CD4-positive, alpha-beta memory T cell (primary cell): ENCODE measurements around the gene PANK3. TPM values are rescaled to one million over a fixed set of nuclear protein-coding genes. Genes with fewer than 3 reads are reported as not detected.

Experiments used
- CTCF ChIA-PET: fragments of 350-600 bp; sonication (Branson Sonifier 250); formaldehyde crosslinking; loops from one replicate; lab custom pipeline; 2021; ENCODE audit warnings: inconsistent platforms; ENCODE audit not compliant: partially characterized antibody; lab: Charles Lee
- POLR2A ChIA-PET: fragments of 350-600 bp; sonication (Branson Sonifier 250); formaldehyde crosslinking; loops from one replicate; lab custom pipeline; 2021; ENCODE audit not compliant: partially characterized antibody; lab: Charles Lee
- DNase-seq, 5 donors: peaks; one replicate each; pipeline versions ENCODE4 v3.0.0 to v3.0.0-alpha.2; 2020 to 2022; ENCODE audit warnings: mixed read lengths in 1 of 5
- H3K27ac ChIP-seq: one replicate; pipeline ENCODE4 v1.7.0; 2013; ENCODE audit warnings: low read depth, low read length
- H3K27me3 ChIP-seq: 2 replicates; pipeline ENCODE4 v1.7.0; 2013; ENCODE audit warnings: mild to moderate bottlenecking, low read length, moderate library complexity; ENCODE audit not compliant: insufficient read depth
- H3K36me3 ChIP-seq: 2 replicates; pipeline ENCODE4 v1.7.0; 2013; ENCODE audit warnings: mild to moderate bottlenecking, low read length, moderate library complexity; ENCODE audit not compliant: insufficient read depth
- H3K4me1 ChIP-seq: 2 replicates; pipeline ENCODE4 v1.7.0; 2013; ENCODE audit warnings: mild to moderate bottlenecking, low read length, moderate library complexity; ENCODE audit not compliant: insufficient read depth
- H3K4me3 ChIP-seq, 2 donors: one replicate each; pipeline ENCODE4 v1.7.0; 2013; ENCODE audit warnings: low read length in 2 of 2, mild to moderate bottlenecking in 1 of 2
- H3K9me3 ChIP-seq, 2 donors: one replicate each; pipeline ENCODE4 v1.7.0; 2013; ENCODE audit warnings: low read length in 2 of 2, control low read depth in 1 of 2; ENCODE audit not compliant: control insufficient read depth in 1 of 2
- H3K27ac Mint-ChIP-seq, 7 donors: one replicate each; pipeline ENCODE4 v1.8.0; 2020 to 2021; ENCODE audit warnings: mixed read lengths in 7 of 7, mild to moderate bottlenecking in 6 of 7, inconsistent platforms in 3 of 7, moderate library complexity in 3 of 7
- H3K27me3 Mint-ChIP-seq, 2 donors: one replicate each; pipeline ENCODE4 v1.8.0; 2020 to 2021; ENCODE audit warnings: mixed read lengths in 2 of 2
- H3K36me3 Mint-ChIP-seq, 2 donors: one replicate each; pipeline ENCODE4 v1.8.0; 2020 to 2021; ENCODE audit warnings: mixed read lengths in 2 of 2, inconsistent platforms in 1 of 2, mild to moderate bottlenecking in 1 of 2
- H3K4me1 Mint-ChIP-seq, 4 donors: one replicate each; pipeline ENCODE4 v1.8.0; 2020 to 2021; ENCODE audit warnings: mixed read lengths in 4 of 4, mild to moderate bottlenecking in 1 of 4
- H3K4me3 Mint-ChIP-seq, 8 donors: one replicate each; pipeline ENCODE4 v1.8.0; 2020 to 2021; ENCODE audit warnings: mixed read lengths in 8 of 8, mild to moderate bottlenecking in 7 of 8, moderate library complexity in 6 of 8, inconsistent platforms in 3 of 8
- H3K9me3 Mint-ChIP-seq, 8 donors: one replicate each; pipeline ENCODE4 v1.8.0; 2020 to 2021; ENCODE audit warnings: mixed read lengths in 8 of 8, mild to moderate bottlenecking in 5 of 8, inconsistent platforms in 3 of 8, moderate library complexity in 1 of 8
- intact Hi-C: fragments of 100-400 bp; cut with micrococcal nuclease; formaldehyde crosslinking; loops from one replicate; pipeline ENCODE4 v1.15.1; 2023
- polyA plus RNA-seq, 2 donors: library from polyadenylated mRNA; unstranded; fragments of 300-500 nt; fragmentation: Illumina TruSeq; gene quantifications; one replicate each; pipeline ENCODE4 v1.2.3, GENCODE V29; 2021
- total RNA-seq, 2 experiments: library from RNA; stranded (reverse); gene quantifications; one replicate each; pipeline ENCODE4 v1.2.3, GENCODE V29; 2021

Gene PANK3
- total and polyA plus RNA-seq, 4 experiments from 2014 or later = 1.4 to 59.8 (median 33.0) TPM

- intact Hi-C loops = no loop called here
- POLR2A ChIA-PET = no interaction called here
- CTCF ChIA-PET = no interaction called here
- H3K27me3 Mint-ChIP-seq = no peaks in the 10 kb centered on the region
- H3K9me3 Mint-ChIP-seq = no peaks in the 10 kb centered on the region
- Histone ChIP-seq H3K27ac (no peak overlapping the region), H3K36me3 (peaks cover 22% of the 10 kb centered on the region), H3K9me3 (no peaks in the 10 kb centered on the region), H3K4me3 (no peak overlapping the region), H3K4me1 (no peaks in the 10 kb centered on the region), H3K27me3 (no peaks in the 10 kb centered on the region)
- peak overlapping the region in 1 of 7 donors; percentile 2 for H3K27ac Mint-ChIP-seq
- H3K36me3 Mint-ChIP-seq = peaks cover 38 to 68% of the 10 kb centered on the region in 2 donors
- DNase-seq = no peak
- H3K4me1 Mint-ChIP-seq = peaks cover 0 to 4% (median 2%) of the 10 kb centered on the region in 4 donors
- no peak overlapping the region for H3K4me3 Mint-ChIP-seq
These were observed 16.9 kb downstream of the PANK3 start for GRCh38 chr5:168562279-168562678.

- no peaks in the 10 kb centered on the region for H3K27me3 ChIP-seq
- H3K4me3 ChIP-seq = no peak overlapping the region
- H3K27ac ChIP-seq = no peak overlapping the region
- peaks cover 17% of the 10 kb centered on the region for H3K36me3 ChIP-seq
- POLR2A ChIA-PET = no interaction called here
- H3K27ac Mint-ChIP-seq = no peak overlapping the region
- no peaks in the 10 kb centered on the region for H3K9me3 ChIP-seq
- peaks cover 0 to 9% (median 2%) of the 10 kb centered on the region in 4 donors for H3K4me1 Mint-ChIP-seq
- H3K4me3 Mint-ChIP-seq = no peak overlapping the region
- peaks cover 68 to 78% of the 10 kb centered on the region in 2 donors for H3K36me3 Mint-ChIP-seq
- H3K9me3 Mint-ChIP-seq = no peaks in the 10 kb centered on the region
- no peaks in the 10 kb centered on the region for H3K27me3 Mint-ChIP-seq
- DNase-seq = no peak
- intact Hi-C loops = no loop called here
- CTCF ChIA-PET = interaction anchor here (1.1 to 1.6 kb wide), 2 partner anchors 18 to 71 kb away, joined by 3 to 4 read pairs; partner anchors contain the start of gene RARS1
- H3K4me1 ChIP-seq = no peaks in the 10 kb centered on the region
These were observed 21.8 kb downstream of the PANK3 start for GRCh38 chr5:168557389-168557788.

- no peak overlapping the region for H3K27ac ChIP-seq
- no peak overlapping the region for H3K4me3 ChIP-seq
- H3K4me1 Mint-ChIP-seq = peaks cover 0 to 7% (median 1%) of the 10 kb centered on the region in 4 donors
- H3K4me1 ChIP-seq = no peaks in the 10 kb centered on the region
- H3K27me3 Mint-ChIP-seq = no peaks in the 10 kb centered on the region
- ChIA-PET POLR2A (no interaction called here), CTCF (no interaction called here)
- peaks cover 69% of the 10 kb centered on the region in 2 donors for H3K36me3 Mint-ChIP-seq
- H3K27me3 ChIP-seq = no peaks in the 10 kb centered on the region
- H3K27ac Mint-ChIP-seq = no peak overlapping the region
- no peaks in the 10 kb centered on the region for H3K9me3 ChIP-seq
- H3K9me3 Mint-ChIP-seq = no peaks in the 10 kb centered on the region
- intact Hi-C loops = no loop called here
- peaks cover 11% of the 10 kb centered on the region for H3K36me3 ChIP-seq
- no peak for DNase-seq
- no peak overlapping the region for H3K4me3 Mint-ChIP-seq
These were observed 25.6 kb downstream of the PANK3 start for GRCh38 chr5:168553377-168554130.

GRCh38 chr5:168552146-168552545 is 27.0 kb downstream of the PANK3 start:
- ChIA-PET CTCF (no interaction called here), POLR2A (no interaction called here)
- DNase-seq = no peak
- peaks cover 7% of the 10 kb centered on the region for H3K36me3 ChIP-seq
- H3K36me3 Mint-ChIP-seq = peaks cover 67 to 70% of the 10 kb centered on the region in 2 donors
- H3K9me3 ChIP-seq = no peaks in the 10 kb centered on the region
- H3K4me3 ChIP-seq = no peak overlapping the region
- H3K4me3 Mint-ChIP-seq = no peak overlapping the region
- peaks cover 0 to 3% (median 0%) of the 10 kb centered on the region in 8 donors for H3K9me3 Mint-ChIP-seq
- intact Hi-C loops = no loop called here
- no peak overlapping the region for H3K27ac ChIP-seq
- peaks cover 0 to 7% (median 1%) of the 10 kb centered on the region in 4 donors for H3K4me1 Mint-ChIP-seq
- no peaks in the 10 kb centered on the region for H3K27me3 ChIP-seq
- H3K27ac Mint-ChIP-seq = no peak overlapping the region
- H3K27me3 Mint-ChIP-seq = no peaks in the 10 kb centered on the region
- no peaks in the 10 kb centered on the region for H3K4me1 ChIP-seq

GRCh38 chr5:168550656-168551055 is 28.5 kb downstream of the PANK3 start:
- Mint-ChIP-seq H3K4me3 (no peak overlapping the region), H3K27me3 (no peaks in the 10 kb centered on the region), H3K9me3 (peaks cover 0 to 3% (median 0%) of the 10 kb centered on the region in 8 donors), H3K36me3 (peaks cover 55 to 64% of the 10 kb centered on the region in 2 donors), H3K4me1 (peaks cover 0 to 7% (median 1%) of the 10 kb centered on the region in 4 donors), H3K27ac (no peak overlapping the region)
- CTCF ChIA-PET = no interaction called here
- H3K27ac ChIP-seq = no peak overlapping the region
- H3K27me3 ChIP-seq = no peaks in the 10 kb centered on the region
- POLR2A ChIA-PET = no interaction called here
- intact Hi-C loops = no loop called here
- H3K4me3 ChIP-seq = no peak overlapping the region
- no peak for DNase-seq
- H3K9me3 ChIP-seq = no peaks in the 10 kb centered on the region
- no peaks in the 10 kb centered on the region for H3K4me1 ChIP-seq
- H3K36me3 ChIP-seq = no peaks in the 10 kb centered on the region

- intact Hi-C loops = no loop called here
- Histone ChIP-seq H3K27me3 (no peaks in the 10 kb centered on the region), H3K27ac (no peak overlapping the region), H3K9me3 (no peaks in the 10 kb centered on the region), H3K36me3 (no peaks in the 10 kb centered on the region), H3K4me3 (no peak overlapping the region), H3K4me1 (no peaks in the 10 kb centered on the region)
- no peak overlapping the region for H3K27ac Mint-ChIP-seq
- H3K9me3 Mint-ChIP-seq = peaks cover 0 to 6% (median 4%) of the 10 kb centered on the region in 8 donors
- no peaks in the 10 kb centered on the region for H3K27me3 Mint-ChIP-seq
- ChIA-PET CTCF (no interaction called here), POLR2A (no interaction called here)
- no peak for DNase-seq
- peaks cover 0 to 7% (median 1%) of the 10 kb centered on the region in 4 donors for H3K4me1 Mint-ChIP-seq
- H3K36me3 Mint-ChIP-seq = peaks cover 54 to 60% of the 10 kb centered on the region in 2 donors
- no peak overlapping the region for H3K4me3 Mint-ChIP-seq
These were observed 29.6 kb downstream of the PANK3 start for GRCh38 chr5:168549554-168549953.

- intact Hi-C loops = no loop called here
- no peak overlapping the region for H3K27ac ChIP-seq
- no peaks in the 10 kb centered on the region for H3K27me3 ChIP-seq
- CTCF ChIA-PET = interaction anchor here (1.2 kb wide), 1 partner anchor 50 kb away, joined by 4 read pairs; the partner anchor contains the start of gene RARS1
- H3K9me3 ChIP-seq = no peaks in the 10 kb centered on the region
- peaks cover 7 to 17% of the 10 kb centered on the region in 2 donors for H3K27me3 Mint-ChIP-seq
- POLR2A ChIA-PET = no interaction called here
- no peak overlapping the region for H3K4me3 ChIP-seq
- no peak overlapping the region for H3K27ac Mint-ChIP-seq
- no peak for DNase-seq
- H3K4me1 Mint-ChIP-seq = no peaks in the 10 kb centered on the region
- H3K36me3 Mint-ChIP-seq = no peaks in the 10 kb centered on the region
- H3K4me1 ChIP-seq = no peaks in the 10 kb centered on the region
- no peak overlapping the region for H3K4me3 Mint-ChIP-seq
- H3K9me3 Mint-ChIP-seq = peaks cover 0 to 11% (median under 1%) of the 10 kb centered on the region in 8 donors
- no peaks in the 10 kb centered on the region for H3K36me3 ChIP-seq
These were observed 42.0 kb downstream of the PANK3 start for GRCh38 chr5:168537176-168537575.
